ENCODE data around the gene FHL1.

The FHL1 gene

GRCh38 chrX:136255541-136255940 lies 108.2 kb downstream of the FHL1 start:
- DNase-seq (ENCODE audit: low read depth in 3 of 3), result no peak

- DNase-seq (ENCODE audit: low read depth in 3 of 3), result no peak
Observed at GRCh38 chrX:136256026-136256425, 108.7 kb downstream of the FHL1 start.

- DNase-seq (ENCODE audit: low read depth in 3 of 3), result no peak
Observed at GRCh38 chrX:136258951-136259350, 111.6 kb downstream of the FHL1 start.

GRCh38 chrX:136259543-136259942 lies 112.2 kb downstream of the FHL1 start:
- DNase-seq (ENCODE audit: low read depth in 3 of 3), result no peak

- DNase-seq (ENCODE audit: low read depth in 3 of 3), result no peak
Observed at GRCh38 chrX:136260776-136261175, 113.4 kb downstream of the FHL1 start.
